Bronchial epithelial cell (primary cell): ENCODE results near the gene ERFE. TPM values are rescaled to one million over a fixed set of nuclear protein-coding genes. Genes with fewer than 3 reads are reported as not detected.

Experiments used
- DNase-seq: peaks from one replicate; pipeline ENCODE4 v3.0.0-alpha.2; 2010; ENCODE audit warnings: low read depth
- FAIRE-seq: peaks from 2 replicates; lab custom pipeline; 2011; peaks lifted over from hg19 to GRCh38; lab: Jason Lieb, UNC
- H3K27me3 ChIP-seq: 2 replicates; pipeline ENCODE4 v1.5.1; 2011; ENCODE audit warnings: low read length; ENCODE audit not compliant: control insufficient read depth, insufficient read depth
- H3K36me3 ChIP-seq: 2 replicates; pipeline ENCODE4 v1.5.1; 2011; ENCODE audit warnings: low read length; ENCODE audit not compliant: control insufficient read depth, insufficient read depth
- H3K4me3 ChIP-seq: 2 replicates; pipeline ENCODE4 v1.5.1; 2011; ENCODE audit warnings: mild to moderate bottlenecking, low read depth, low read length, control low read depth
- CTCF ChIP-seq: IDR thresholded peaks from 2 replicates; pipeline ENCODE4 v1.5.1; 2011; ENCODE audit warnings: mild to moderate bottlenecking, moderate library complexity, low read length, control low read depth, inconsistent platforms; ENCODE audit not compliant: insufficient read depth, severe bottlenecking
- total RNA-seq: library from RNA; depleted of rRNA; stranded (reverse); fragments of >200 nt; gene quantifications from 2 replicates; pipeline ENCODE4 v1.2.1, GENCODE V29; 2014

The ERFE gene
- total RNA-seq, 1 donor from 2014 or later: 4.2 TPM

GRCh38 chr2:238155761-238156694 lies 2.7 kb upstream of the ERFE start:
- DNase-seq: no peak
- no peaks in the 10 kb centered on the region for H3K36me3 ChIP-seq
- no peak for FAIRE-seq
- TF ChIP-seq CTCF: no peak
- no peak overlapping the region for H3K4me3 ChIP-seq
- H3K27me3 ChIP-seq: no peaks in the 10 kb centered on the region

- FAIRE-seq (no peak), DNase-seq (no peak)
- Histone ChIP-seq H3K27me3 (no peaks in the 10 kb centered on the region), H3K36me3 (no peaks in the 10 kb centered on the region), H3K4me3 (no peak overlapping the region)
- no peak for TF ChIP-seq CTCF
Measured at GRCh38 chr2:238157506-238158017, 1.2 kb upstream of the ERFE start.

GRCh38 chr2:238158018-238158508 lies 707 bp upstream of the ERFE start:
- Histone ChIP-seq H3K27me3 (no peaks in the 10 kb centered on the region), H3K36me3 (no peaks in the 10 kb centered on the region), H3K4me3 (no peak overlapping the region)
- no peak for TF ChIP-seq CTCF
- FAIRE-seq: no peak
- DNase-seq: no peak

- Histone ChIP-seq H3K4me3 (peak overlapping the region; percentile 42), H3K27me3 (no peaks in the 10 kb centered on the region), H3K36me3 (no peaks in the 10 kb centered on the region)
- FAIRE-seq (no peak), DNase-seq (no peak)
- TF ChIP-seq CTCF: no peak
Measured at GRCh38 chr2:238159071-238159539, 335 bp downstream of the ERFE start.

GRCh38 chr2:238159661-238160205 lies 963 bp downstream of the ERFE start:
- Histone ChIP-seq H3K4me3 (peak overlapping the region; percentile 42), H3K36me3 (no peaks in the 10 kb centered on the region), H3K27me3 (no peaks in the 10 kb centered on the region)
- DNase-seq (no peak), FAIRE-seq (no peak)
- no peak for TF ChIP-seq CTCF
